Activated T-helper 1 cell treated with anti-CD3 and anti-CD28 coated beads, Interleukin-2, amount 50 U/mL, for 16 hours (primary cell): ENCODE measurements around the gene PHACTR2.

Experiments used
- DNase-seq, 2 donors: peaks; one replicate each; pipeline ENCODE4 v3.0.0-alpha.2; 2020; ENCODE audit warnings: low read depth in 1 of 2, low spot score in 1 of 2

The PHACTR2 gene

GRCh38 chr6:143674483-143675381 lies 3.0 kb upstream of the PHACTR2 start:
- DNase-seq, result no peak

GRCh38 chr6:143675382-143675900 lies 2.3 kb upstream of the PHACTR2 start:
- DNase-seq, result no peak

- no peak for DNase-seq
These were observed 1.8 kb upstream of the PHACTR2 start for GRCh38 chr6:143675946-143676345.

- no peak for DNase-seq
These were observed 1.2 kb upstream of the PHACTR2 start for GRCh38 chr6:143676437-143677045.

GRCh38 chr6:143677577-143677890 lies 231 bp upstream of the PHACTR2 start:
- DNase-seq, result no peak

GRCh38 chr6:143679041-143679440 lies 1.3 kb downstream of the PHACTR2 start:
- no peak for DNase-seq

GRCh38 chr6:143680141-143680540 lies 2.4 kb downstream of the PHACTR2 start:
- no peak for DNase-seq

- DNase-seq, result no peak
These were observed 5.0 kb downstream of the PHACTR2 start for GRCh38 chr6:143682805-143683204.

GRCh38 chr6:143684486-143684885 lies 6.7 kb downstream of the PHACTR2 start:
- DNase-seq, result no peak

- DNase-seq, result no peak
These were observed 7.9 kb downstream of the PHACTR2 start for GRCh38 chr6:143685653-143686052.

- no peak for DNase-seq
These were observed 9.8 kb downstream of the PHACTR2 start for GRCh38 chr6:143687591-143687990.

- DNase-seq, result no peak
These were observed 10.9 kb downstream of the PHACTR2 start for GRCh38 chr6:143688681-143689080.

GRCh38 chr6:143689852-143690251 lies 12.1 kb downstream of the PHACTR2 start:
- DNase-seq, result no peak

GRCh38 chr6:143691155-143691554 lies 13.4 kb downstream of the PHACTR2 start:
- DNase-seq, result no peak

- DNase-seq, result no peak
These were observed 14.3 kb downstream of the PHACTR2 start for GRCh38 chr6:143691900-143692636.

GRCh38 chr6:143692696-143693095 lies 14.9 kb downstream of the PHACTR2 start:
- no peak for DNase-seq

- no peak for DNase-seq
These were observed 16.2 kb downstream of the PHACTR2 start for GRCh38 chr6:143694013-143694412.

- no peak for DNase-seq
These were observed 16.8 kb downstream of the PHACTR2 start for GRCh38 chr6:143694560-143694959.

GRCh38 chr6:143695130-143695968 lies 17.6 kb downstream of the PHACTR2 start:
- no peak for DNase-seq

- DNase-seq, result no peak
These were observed 18.4 kb downstream of the PHACTR2 start for GRCh38 chr6:143695969-143696663.
